ENCODE results near the gene STARD5.

DNA sequence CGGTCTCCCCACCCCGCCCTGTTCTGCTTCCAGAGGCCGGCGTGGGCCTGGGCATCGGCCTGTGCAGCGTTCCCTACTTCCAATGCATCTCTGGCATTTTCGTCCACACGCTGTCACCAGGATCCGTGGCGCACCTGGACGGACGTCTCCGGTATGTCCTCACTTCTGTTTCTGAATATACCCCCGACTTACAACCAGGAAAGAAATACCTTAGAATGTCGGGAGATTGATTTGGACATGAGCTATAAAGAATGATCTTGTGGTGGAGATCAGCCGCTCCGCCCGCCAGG is 41.4 kb downstream of the STARD5 start:
- TF ChIP-seq EZH2 (IDR thresholded peaks at IDR 0.05): no peak
- TF ChIP-seq POLR2AphosphoS5 (IDR thresholded peaks at IDR 0.05; ENCODE audit: borderline replicate concordance, low read depth, low read length): no peak
